CD4-positive, alpha-beta T cell treated with Interleukin-15 for 4 hours (primary cell): Measurements from ENCODE around the gene YTHDF1.
A peak's percentile ranks its signal among the peaks of the same experiment; 100 is the strongest.
"Not testable (repeated sequence)": the region's sequence is repeated elsewhere in the genome, so short reads cannot be mapped to it uniquely, and the experiment has no call there.

Source experiments
- DNase-seq: peaks from one replicate; pipeline ENCODE4 v3.0.0-alpha.2; 2020; ENCODE audit warnings: low spot score

Gene YTHDF1

GRCh38 chr20:63226042-63226943 lies 10.4 kb upstream of the YTHDF1 start:
- no peak for DNase-seq

- DNase-seq = no peak
These were observed 9.1 kb upstream of the YTHDF1 start for GRCh38 chr20:63225082-63225454.

GRCh38 chr20:63224412-63225081 lies 8.6 kb upstream of the YTHDF1 start:
- no peak for DNase-seq

- no peak for DNase-seq
These were observed 7.9 kb upstream of the YTHDF1 start for GRCh38 chr20:63223826-63224207.

GRCh38 chr20:63223121-63223825 lies 7.3 kb upstream of the YTHDF1 start:
- DNase-seq = peak; percentile 51

GRCh38 chr20:63222541-63222940 lies 6.6 kb upstream of the YTHDF1 start:
- no peak for DNase-seq

GRCh38 chr20:63221400-63222053 lies 5.6 kb upstream of the YTHDF1 start:
- DNase-seq = not testable (repeated sequence)

GRCh38 chr20:63220696-63221399 lies 4.9 kb upstream of the YTHDF1 start:
- DNase-seq = no peak

GRCh38 chr20:63219866-63220521 lies 4.1 kb upstream of the YTHDF1 start:
- DNase-seq = no peak

- no peak for DNase-seq
These were observed 3.5 kb upstream of the YTHDF1 start for GRCh38 chr20:63219447-63219821.

- DNase-seq = no peak
These were observed 2.9 kb upstream of the YTHDF1 start for GRCh38 chr20:63218701-63219446.

GRCh38 chr20:63217706-63218105 lies 1.8 kb upstream of the YTHDF1 start:
- DNase-seq = no peak

- DNase-seq = no peak
These were observed 1.0 kb upstream of the YTHDF1 start for GRCh38 chr20:63216849-63217471.

- DNase-seq = no peak
These were observed 560 bp downstream of the YTHDF1 start for GRCh38 chr20:63215101-63216040.

GRCh38 chr20:63214514-63214913 lies 1.4 kb downstream of the YTHDF1 start:
- no peak for DNase-seq

- DNase-seq = no peak
These were observed 3.1 kb downstream of the YTHDF1 start for GRCh38 chr20:63212792-63213191.

GRCh38 chr20:63212393-63212730 lies 3.6 kb downstream of the YTHDF1 start:
- DNase-seq = no peak

GRCh38 chr20:63210011-63210605 lies 5.8 kb downstream of the YTHDF1 start:
- no peak for DNase-seq
